PFSK-1 (cell line): ENCODE results near the gene INTS6.

Experiments used
- POLR2AphosphoS5 ChIP-seq: IDR thresholded peaks from 2 replicates; pipeline ENCODE4 v1.6.1; 2012; ENCODE audit warnings: low read depth, mild to moderate bottlenecking, control low read depth, low read length, moderate library complexity
- SIN3A ChIP-seq: IDR thresholded peaks from 2 replicates; pipeline ENCODE4 v1.6.1; 2012; ENCODE audit warnings: mild to moderate bottlenecking, low read length, moderate library complexity, borderline replicate concordance; ENCODE audit not compliant: insufficient read depth
- TAF1 ChIP-seq: IDR thresholded peaks from 2 replicates; pipeline ENCODE4 v1.6.1; 2012; ENCODE audit warnings: low read length, control low read depth, borderline replicate concordance; ENCODE audit not compliant: insufficient read depth

DNA sequence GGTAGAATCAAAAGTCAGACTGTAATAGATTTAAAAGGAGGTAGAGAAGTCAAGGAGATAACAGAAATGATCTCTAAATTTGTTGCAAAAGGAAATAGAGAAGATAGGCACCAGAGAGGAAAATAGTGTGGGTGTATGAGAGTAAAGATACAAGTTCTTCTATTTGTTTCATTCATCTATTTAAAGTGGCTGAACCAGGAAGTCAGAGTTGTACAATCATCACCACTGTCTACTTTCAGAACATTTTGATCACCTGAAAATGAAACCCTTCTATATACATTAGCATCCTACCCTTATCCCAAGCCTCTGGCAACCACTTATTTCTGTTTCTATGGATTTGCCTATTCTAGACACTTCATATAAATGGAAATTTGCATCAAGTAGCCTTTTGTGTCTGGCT lies 36.7 kb downstream of the INTS6 start:
- no peak for TF ChIP-seq SIN3A
- no peak for TF ChIP-seq POLR2AphosphoS5
- TF ChIP-seq TAF1, result no peak
